PC-3 (cell line): ENCODE measurements around the gene ARL5A. TPM values are rescaled to one million over a fixed set of nuclear protein-coding genes. Genes with fewer than 3 reads are reported as not detected.

Source experiments
- ATAC-seq: fragments of 200-7000 bp; cut with Tn5 transposase; 2 replicates; pipeline ENCODE4 v1.9.1; 2020; ENCODE audit warnings: mild to moderate bottlenecking, moderate library complexity
- BruUV-seq: library from RNA; stranded (reverse); fragments of 400-500 nt; replicated peaks from 2 replicates; lab custom pipeline; 2021; lab: Mats Ljungman, UMichigan
- CTCF ChIA-PET: fragments of 300-600 bp; sonication (Branson Sonifier 250); formaldehyde crosslinking; loops from one replicate; lab custom pipeline; 2022; ENCODE audit warnings: antibody characterized with exemption; lab: Charles Lee
- POLR2A ChIA-PET: fragments of 300-600 bp; sonication (Branson Sonifier 250); formaldehyde crosslinking; loops from one replicate; lab custom pipeline; 2022; ENCODE audit warnings: antibody characterized with exemption; ENCODE audit not compliant: unreplicated experiment; lab: Charles Lee
- DNase-seq: peaks from one replicate; pipeline ENCODE4 v3.0.0-alpha.2; 2015
- H2AFZ ChIP-seq: fragments of 300-600 bp; sonication (generic); 2 replicates; pipeline ENCODE4 v1.6.0; 2016; ENCODE audit warnings: antibody characterized with exemption, low read length
- H3F3A ChIP-seq: fragments of 300-600 bp; sonication (generic); one replicate; pipeline ENCODE4 v1.6.0; 2017; ENCODE audit warnings: antibody characterized with exemption, low read length, control low read depth, mild to moderate bottlenecking; ENCODE audit not compliant: unreplicated experiment
- H3K27ac ChIP-seq: fragments of 300-600 bp; sonication (generic); 2 replicates; pipeline ENCODE4 v1.5.1; 2016; ENCODE audit warnings: mild to moderate bottlenecking, low read length
- H3K27me3 ChIP-seq: fragments of 300-600 bp; sonication (generic); 2 replicates; pipeline ENCODE4 v1.6.1; 2016; ENCODE audit warnings: low read length, mixed read lengths
- H3K36me3 ChIP-seq: fragments of 300-600 bp; sonication (generic); 2 replicates; pipeline ENCODE4 v1.6.1; 2016; ENCODE audit warnings: low read depth, mixed run types, low read length, mixed read lengths
- H3K4me1 ChIP-seq: fragments of 300-600 bp; sonication (generic); 2 replicates; pipeline ENCODE4 v1.5.1; 2016; ENCODE audit warnings: low read length; ENCODE audit not compliant: insufficient read depth
- H3K4me2 ChIP-seq: fragments of 300-600 bp; sonication (generic); 2 replicates; pipeline ENCODE4 v1.6.0; 2016; ENCODE audit warnings: low read length
- H3K4me3 ChIP-seq: fragments of 300-600 bp; sonication (generic); 2 replicates; pipeline ENCODE4 v1.5.1; 2016; ENCODE audit warnings: mild to moderate bottlenecking, low read length, mixed read lengths
- H3K79me2 ChIP-seq: fragments of 300-600 bp; sonication (generic); 2 replicates; pipeline ENCODE4 v1.6.1; 2017; ENCODE audit warnings: low read length, mixed read lengths
- H3K9ac ChIP-seq: fragments of 300-600 bp; sonication (generic); 2 replicates; pipeline ENCODE4 v1.6.0; 2016; ENCODE audit warnings: mild to moderate bottlenecking, low read length
- H3K9me2 ChIP-seq: fragments of 300-600 bp; sonication (generic); replicated peaks from 2 replicates; pipeline ENCODE4 v1.6.1; 2016; ENCODE audit warnings: mixed run types, low read length, mixed read lengths
- H3K9me3 ChIP-seq: fragments of 300-600 bp; sonication (generic); 2 replicates; pipeline ENCODE4 v1.6.1; 2016; ENCODE audit warnings: low read length, mixed read lengths
- H4K20me1 ChIP-seq: fragments of 300-600 bp; sonication (generic); 2 replicates; pipeline ENCODE4 v1.6.1; 2016; ENCODE audit warnings: low read length, mixed read lengths
- CTCF ChIP-seq: fragments of 300-600 bp; sonication (generic); conservative IDR thresholded peaks from 2 replicates; pipeline ENCODE4 v1.5.1; 2017; ENCODE audit warnings: antibody characterized with exemption, low read depth, mild to moderate bottlenecking, low read length
- EZH2 ChIP-seq: fragments of 300-600 bp; sonication (generic); IDR thresholded peaks from one replicate; pipeline ENCODE4 v1.6.1; 2017; ENCODE audit warnings: antibody characterized with exemption, mild to moderate bottlenecking, low read length; ENCODE audit not compliant: unreplicated experiment
- EZH2phosphoT487 ChIP-seq: fragments of 300-600 bp; sonication (generic); IDR thresholded peaks from 2 replicates; pipeline ENCODE4 v1.6.1; 2018; ENCODE audit warnings: mild to moderate bottlenecking, antibody characterized with exemption, low read length, borderline replicate concordance
- intact Hi-C: fragments of 100-400 bp; cut with micrococcal nuclease; formaldehyde crosslinking; loops from 2 replicates; pipeline ENCODE4 v1.9.0; 2023
- total RNA-seq: library from RNA; depleted of rRNA; stranded (reverse); fragments of >200 nt; gene quantifications from 2 replicates; pipeline ENCODE4 v1.2.3, GENCODE V29; 2014

ARL5A gene
- total RNA-seq, 1 experiment from 2014 or later: 45.6 TPM

- Histone ChIP-seq H3K9me2 (no peaks in the 10 kb centered on the region), H4K20me1 (no peaks in the 10 kb centered on the region), H3K4me1 (no peaks in the 10 kb centered on the region), H3K9me3 (no peaks in the 10 kb centered on the region), H3K9ac (no peak overlapping the region), H3K27me3 (no peaks in the 10 kb centered on the region), H3K4me2 (no peak overlapping the region), H3K4me3 (no peak overlapping the region), H3K27ac (no peak overlapping the region), H3K79me2 (no peaks in the 10 kb centered on the region), H2AFZ (no peak overlapping the region), H3K36me3 (peaks cover 2% of the 10 kb centered on the region; the same call in 1 of the 2 replicates), H3F3A (no peaks in the 10 kb centered on the region)
- ChIA-PET CTCF (no interaction called here), POLR2A (no interaction called here)
- no peak for ATAC-seq
- TF ChIP-seq EZH2 (no peak), EZH2phosphoT487 (no peak), CTCF (no peak)
- DNase-seq: no peak
- intact Hi-C loops: no loop called here
- no TSS peak for BruUV-seq
These were observed 46.6 kb downstream of the ARL5A start for GRCh38 chr2:151781642-151782041.

- H3K4me1 ChIP-seq: no peaks in the 10 kb centered on the region
- no peak for TF ChIP-seq EZH2
- no peak for TF ChIP-seq EZH2phosphoT487
- no peak for TF ChIP-seq CTCF
- H3K79me2 ChIP-seq: no peaks in the 10 kb centered on the region
- no peak overlapping the region for H3K4me2 ChIP-seq
- no peak overlapping the region for H2AFZ ChIP-seq
- DNase-seq: no peak
- intact Hi-C loops: no loop called here
- peaks cover 2% of the 10 kb centered on the region; the same call in 1 of the 2 replicates for H3K36me3 ChIP-seq
- H3K9ac ChIP-seq: no peak overlapping the region
- no peaks in the 10 kb centered on the region for H3F3A ChIP-seq
- ATAC-seq: no peak
- BruUV-seq: no TSS peak
- H3K9me2 ChIP-seq: no peaks in the 10 kb centered on the region
- H3K9me3 ChIP-seq: no peaks in the 10 kb centered on the region
- H4K20me1 ChIP-seq: no peaks in the 10 kb centered on the region
- ChIA-PET POLR2A (no interaction called here), CTCF (no interaction called here)
- no peak overlapping the region for H3K4me3 ChIP-seq
- no peak overlapping the region for H3K27ac ChIP-seq
- no peaks in the 10 kb centered on the region for H3K27me3 ChIP-seq
These were observed 47.3 kb downstream of the ARL5A start for GRCh38 chr2:151780938-151781337.

GRCh38 chr2:151777935-151778334, 50.3 kb downstream of the ARL5A start:
- Histone ChIP-seq H4K20me1 (no peaks in the 10 kb centered on the region), H3K36me3 (peaks cover 2% of the 10 kb centered on the region; the same call in 1 of the 2 replicates), H3K9me2 (no peaks in the 10 kb centered on the region), H3K9ac (no peak overlapping the region), H3K27ac (no peak overlapping the region), H3K4me3 (no peak overlapping the region), H2AFZ (no peak overlapping the region), H3K4me2 (no peak overlapping the region), H3K79me2 (no peaks in the 10 kb centered on the region), H3K9me3 (no peaks in the 10 kb centered on the region), H3F3A (no peaks in the 10 kb centered on the region), H3K27me3 (no peaks in the 10 kb centered on the region), H3K4me1 (peaks cover 17% of the 10 kb centered on the region)
- BruUV-seq: no TSS peak
- ATAC-seq (no peak), DNase-seq (no peak)
- ChIA-PET CTCF (interaction anchor here (0.5 kb wide), 1 partner anchor 278 kb away, joined by 12 read pairs; no protein-coding TSS in a partner anchor), POLR2A (no interaction called here)
- TF ChIP-seq CTCF: no peak
- TF ChIP-seq EZH2phosphoT487: no peak
- no peak for TF ChIP-seq EZH2
- intact Hi-C loops: no loop called here
